Activated CD8-positive, alpha-beta T cell treated with anti-CD3 and anti-CD28 coated beads, Interleukin-2, amount 10 ng/mL, durations not matched to agents 7 days and 5 days (primary cell): ENCODE measurements around the gene NAALADL2. TPM values are rescaled to one million over a fixed set of nuclear protein-coding genes. Genes with fewer than 3 reads are reported as not detected.

Experiments
- ATAC-seq: fragments of 150-1000 bp; cut with Tn5 transposase; one replicate; pipeline ENCODE4 v1.10.0; 2021; ENCODE audit warnings: moderate library complexity
- CTCF ChIA-PET: fragments of 350-600 bp; sonication (Branson Sonifier 250); formaldehyde crosslinking; loops from one replicate; lab custom pipeline; 2021; ENCODE audit warnings: antibody characterized with exemption; lab: Charles Lee
- POLR2A ChIA-PET: fragments of 350-600 bp; sonication (Branson Sonifier 250); formaldehyde crosslinking; loops from one replicate; lab custom pipeline; 2021; ENCODE audit warnings: antibody characterized with exemption; lab: Charles Lee
- DNase-seq: peaks from one replicate; pipeline ENCODE4 v3.0.0-alpha.2; 2020
- H3K27ac Mint-ChIP-seq: one replicate; pipeline ENCODE4 v1.8.0; 2021; ENCODE audit warnings: mild to moderate bottlenecking, mixed read lengths
- H3K27me3 Mint-ChIP-seq: one replicate; pipeline ENCODE4 v1.8.0; 2021; ENCODE audit warnings: low read depth, mixed read lengths
- H3K36me3 Mint-ChIP-seq: one replicate; pipeline ENCODE4 v1.8.0; 2021; ENCODE audit warnings: low read depth, mixed read lengths
- H3K4me1 Mint-ChIP-seq: one replicate; pipeline ENCODE4 v1.8.0; 2021; ENCODE audit warnings: low read depth, mixed read lengths
- H3K4me3 Mint-ChIP-seq: one replicate; pipeline ENCODE4 v1.8.0; 2021; ENCODE audit warnings: mild to moderate bottlenecking, mixed read lengths
- H3K9me3 Mint-ChIP-seq: one replicate; pipeline ENCODE4 v1.8.0; 2022; ENCODE audit warnings: mixed read lengths; ENCODE audit not compliant: insufficient read depth
- total RNA-seq, 2 experiments: library from RNA; stranded (reverse); gene quantifications; one replicate each; pipeline ENCODE4 v1.2.3, GENCODE V29; 2021

Gene NAALADL2
- total RNA-seq, 2 experiments from 2014 or later = 0.39 to 0.47 TPM

- ChIA-PET POLR2A (no interaction called here), CTCF (no interaction called here)
- no peak for DNase-seq
- Mint-ChIP-seq H3K36me3 (no peaks in the 10 kb centered on the region), H3K27me3 (no peaks in the 10 kb centered on the region), H3K27ac (no peak overlapping the region), H3K4me3 (no peak overlapping the region), H3K4me1 (no peaks in the 10 kb centered on the region), H3K9me3 (peaks cover 8% of the 10 kb centered on the region)
- no peak for ATAC-seq
Observed at GRCh38 chr3:175659670-175660350, 800.7 kb downstream of the NAALADL2 start.

GRCh38 chr3:175662815-175663214, 803.7 kb downstream of the NAALADL2 start:
- Mint-ChIP-seq H3K4me3 (no peak overlapping the region), H3K36me3 (no peaks in the 10 kb centered on the region), H3K9me3 (peaks cover 8% of the 10 kb centered on the region), H3K27ac (no peak overlapping the region), H3K4me1 (no peaks in the 10 kb centered on the region), H3K27me3 (no peaks in the 10 kb centered on the region)
- DNase-seq (no peak), ATAC-seq (no peak)
- POLR2A ChIA-PET = no interaction called here
- CTCF ChIA-PET = no interaction called here

GRCh38 chr3:175664911-175665310, 805.8 kb downstream of the NAALADL2 start:
- ChIA-PET POLR2A (no interaction called here), CTCF (no interaction called here)
- ATAC-seq (no peak), DNase-seq (no peak)
- no peaks in the 10 kb centered on the region for H3K36me3 Mint-ChIP-seq
- no peaks in the 10 kb centered on the region for H3K4me1 Mint-ChIP-seq
- H3K4me3 Mint-ChIP-seq = no peak overlapping the region
- no peaks in the 10 kb centered on the region for H3K9me3 Mint-ChIP-seq
- no peak overlapping the region for H3K27ac Mint-ChIP-seq
- no peaks in the 10 kb centered on the region for H3K27me3 Mint-ChIP-seq

GRCh38 chr3:175668300-175668699, 809.2 kb downstream of the NAALADL2 start:
- Mint-ChIP-seq H3K9me3 (no peaks in the 10 kb centered on the region), H3K27me3 (no peaks in the 10 kb centered on the region), H3K4me1 (no peaks in the 10 kb centered on the region), H3K4me3 (no peak overlapping the region), H3K36me3 (no peaks in the 10 kb centered on the region), H3K27ac (no peak overlapping the region)
- DNase-seq = no peak
- POLR2A ChIA-PET = no interaction called here
- CTCF ChIA-PET = no interaction called here
- ATAC-seq = no peak

- no peak for DNase-seq
- POLR2A ChIA-PET = no interaction called here
- Mint-ChIP-seq H3K4me1 (no peaks in the 10 kb centered on the region), H3K4me3 (no peak overlapping the region), H3K27me3 (no peaks in the 10 kb centered on the region), H3K9me3 (peaks cover 4% of the 10 kb centered on the region), H3K36me3 (no peaks in the 10 kb centered on the region), H3K27ac (no peak overlapping the region)
- no peak for ATAC-seq
- CTCF ChIA-PET = no interaction called here
Observed at GRCh38 chr3:175670557-175670956, 811.4 kb downstream of the NAALADL2 start.

GRCh38 chr3:175672119-175672689, 813.1 kb downstream of the NAALADL2 start:
- H3K4me1 Mint-ChIP-seq = no peaks in the 10 kb centered on the region
- no peak for ATAC-seq
- no peak overlapping the region for H3K4me3 Mint-ChIP-seq
- H3K36me3 Mint-ChIP-seq = no peaks in the 10 kb centered on the region
- H3K27me3 Mint-ChIP-seq = no peaks in the 10 kb centered on the region
- CTCF ChIA-PET = no interaction called here
- DNase-seq = no peak
- H3K27ac Mint-ChIP-seq = no peak overlapping the region
- H3K9me3 Mint-ChIP-seq = peaks cover 4% of the 10 kb centered on the region
- POLR2A ChIA-PET = no interaction called here

- no peaks in the 10 kb centered on the region for H3K4me1 Mint-ChIP-seq
- no peak overlapping the region for H3K27ac Mint-ChIP-seq
- DNase-seq = no peak
- H3K27me3 Mint-ChIP-seq = no peaks in the 10 kb centered on the region
- ChIA-PET CTCF (no interaction called here), POLR2A (no interaction called here)
- ATAC-seq = no peak
- peaks cover 9% of the 10 kb centered on the region for H3K9me3 Mint-ChIP-seq
- H3K4me3 Mint-ChIP-seq = no peak overlapping the region
- H3K36me3 Mint-ChIP-seq = no peaks in the 10 kb centered on the region
Observed at GRCh38 chr3:175679568-175679967, 820.4 kb downstream of the NAALADL2 start.

GRCh38 chr3:175692256-175692655, 833.1 kb downstream of the NAALADL2 start:
- ATAC-seq = no peak
- peaks cover 3% of the 10 kb centered on the region for H3K9me3 Mint-ChIP-seq
- ChIA-PET CTCF (no interaction called here), POLR2A (no interaction called here)
- no peak overlapping the region for H3K27ac Mint-ChIP-seq
- H3K36me3 Mint-ChIP-seq = no peaks in the 10 kb centered on the region
- DNase-seq = no peak
- H3K27me3 Mint-ChIP-seq = no peaks in the 10 kb centered on the region
- no peaks in the 10 kb centered on the region for H3K4me1 Mint-ChIP-seq
- no peak overlapping the region for H3K4me3 Mint-ChIP-seq

- no peak for ATAC-seq
- DNase-seq = no peak
- Mint-ChIP-seq H3K27me3 (no peaks in the 10 kb centered on the region), H3K36me3 (no peaks in the 10 kb centered on the region), H3K27ac (no peak overlapping the region), H3K4me1 (no peaks in the 10 kb centered on the region), H3K9me3 (peaks cover 3% of the 10 kb centered on the region), H3K4me3 (no peak overlapping the region)
- ChIA-PET CTCF (no interaction called here), POLR2A (no interaction called here)
Observed at GRCh38 chr3:175695251-175695650, 836.1 kb downstream of the NAALADL2 start.

GRCh38 chr3:175702956-175703355, 843.8 kb downstream of the NAALADL2 start:
- Mint-ChIP-seq H3K27ac (no peak overlapping the region), H3K36me3 (no peaks in the 10 kb centered on the region), H3K4me3 (no peak overlapping the region), H3K4me1 (no peaks in the 10 kb centered on the region), H3K27me3 (no peaks in the 10 kb centered on the region), H3K9me3 (no peaks in the 10 kb centered on the region)
- ChIA-PET POLR2A (no interaction called here), CTCF (no interaction called here)
- ATAC-seq (no peak), DNase-seq (no peak)

- Mint-ChIP-seq H3K36me3 (no peaks in the 10 kb centered on the region), H3K4me3 (no peak overlapping the region), H3K27me3 (no peaks in the 10 kb centered on the region), H3K4me1 (no peaks in the 10 kb centered on the region), H3K27ac (no peak overlapping the region), H3K9me3 (no peaks in the 10 kb centered on the region)
- POLR2A ChIA-PET = no interaction called here
- CTCF ChIA-PET = no interaction called here
- DNase-seq (no peak), ATAC-seq (no peak)
Observed at GRCh38 chr3:175704366-175705055, 845.4 kb downstream of the NAALADL2 start.

GRCh38 chr3:175713268-175713667, 854.1 kb downstream of the NAALADL2 start:
- ChIA-PET CTCF (no interaction called here), POLR2A (no interaction called here)
- Mint-ChIP-seq H3K4me3 (no peak overlapping the region), H3K27ac (no peak overlapping the region), H3K27me3 (no peaks in the 10 kb centered on the region), H3K36me3 (no peaks in the 10 kb centered on the region), H3K4me1 (no peaks in the 10 kb centered on the region), H3K9me3 (peaks cover 6% of the 10 kb centered on the region)
- no peak for DNase-seq
- no peak for ATAC-seq
